Erythroblast (primary cell): ENCODE results near the gene POP5.

ENCODE experiments used
- GATA1 ChIP-seq: IDR thresholded peaks from 2 replicates; pipeline ENCODE4 v1.6.1; 2011; ENCODE audit warnings: low read depth, mild to moderate bottlenecking, control low read depth, low read length, moderate library complexity
- POLR2A ChIP-seq: IDR thresholded peaks from 2 replicates; pipeline ENCODE4 v1.6.1; 2011; ENCODE audit warnings: mild to moderate bottlenecking, low read length

DNA sequence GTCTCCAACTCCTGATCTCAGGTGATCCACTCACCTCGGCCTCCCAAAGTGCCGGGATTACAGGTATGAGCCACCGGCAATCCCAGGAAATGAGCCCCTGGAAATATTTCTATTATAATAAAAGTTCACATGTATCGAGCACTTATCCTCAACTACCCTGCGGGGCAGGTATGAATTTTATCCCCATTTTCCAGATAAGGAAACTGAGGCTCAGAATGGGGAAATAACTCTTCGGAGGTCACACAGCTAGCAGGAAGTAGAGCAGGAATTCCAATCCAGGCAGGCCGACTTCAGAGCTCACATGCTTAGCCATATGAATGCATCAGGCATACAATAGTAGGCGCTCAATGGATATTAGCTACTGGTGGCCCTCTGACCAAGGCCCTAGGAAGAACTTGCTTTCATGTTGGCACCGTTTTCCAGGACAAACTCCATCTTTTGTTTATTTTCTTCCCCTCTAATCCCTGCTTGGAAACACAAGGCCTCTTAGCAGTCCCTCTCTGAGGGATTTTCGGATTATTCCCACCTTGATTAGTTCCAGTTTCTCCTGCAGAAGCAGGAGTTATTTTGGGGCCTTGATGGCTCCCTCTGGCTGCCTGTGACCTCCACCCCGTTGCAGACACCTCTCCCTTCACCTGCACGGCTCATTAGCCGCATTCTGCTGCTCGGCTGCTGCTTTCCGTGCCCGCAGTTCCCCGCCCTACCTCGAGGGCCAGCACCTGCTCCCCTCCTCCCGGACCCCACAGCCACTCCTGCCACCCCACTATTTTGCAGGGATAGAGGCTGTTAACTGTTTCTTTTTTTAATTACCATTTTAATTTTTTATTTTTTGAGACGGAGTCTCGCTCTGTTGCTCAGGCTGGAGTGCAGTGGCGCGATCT, 18.7 kb upstream of the POP5 start:
- no peak for TF ChIP-seq GATA1
- TF ChIP-seq POLR2A, result no peak
